Suprapubic skin (tissue), 4 donors: ENCODE measurements around the gene MAGI1.

Experiments
- CTCF ChIP-seq, 2 donors: fragments of 200-600 bp in 1 of 2; fragments of 450-650 bp in 1 of 2; sonication (generic) in 1 of 2; IDR thresholded peaks; one replicate each; pipeline ENCODE4 v1.5.1; 2016 to 2019; ENCODE audit warnings: antibody characterized with exemption in 2 of 2, mild to moderate bottlenecking in 1 of 2, moderate library complexity in 1 of 2
- EP300 ChIP-seq: sonication (generic); formaldehyde crosslinking; IDR thresholded peaks from one replicate; pipeline ENCODE4 v1.6.1; 2017; ENCODE audit warnings: antibody characterized with exemption
- POLR2AphosphoS5 ChIP-seq, 3 donors: sonication (generic); formaldehyde crosslinking; IDR thresholded peaks; one replicate each; pipeline ENCODE4 v1.6.1; 2017; ENCODE audit warnings: antibody characterized with exemption in 3 of 3

- no peak for TF ChIP-seq CTCF (IDR thresholded peaks at IDR 0.05)
- no peak for TF ChIP-seq POLR2AphosphoS5 (IDR thresholded peaks at IDR 0.05)
- no peak for TF ChIP-seq EP300
Observed at GRCh38 chr3:65806600-65806999, 232.1 kb downstream of the MAGI1 start.
